ENCODE data around the gene RAPSN. TPM values are rescaled to one million over a fixed set of nuclear protein-coding genes. Genes with fewer than 3 reads are reported as not detected.
A peak's percentile ranks its signal among the peaks of the same experiment; 100 is the strongest.

RAPSN gene
- total RNA-seq, 1 donor from 2014 or later = not detected

- Histone ChIP-seq H4K20me1 (ENCODE audit: low read depth) (no peaks in the 10 kb centered on the region), H3K9ac (no peak overlapping the region), H3K36me3 (no peaks in the 10 kb centered on the region), H3K4me1 (peaks cover 8% of the 10 kb centered on the region), H2AFZ (replicated peaks) (no peak overlapping the region), H3F3A (ENCODE audit: low read depth) (peaks cover 38% of the 10 kb centered on the region), H3K4me2 (no peak overlapping the region), H3K9me3 (ENCODE audit: low read depth) (no peaks in the 10 kb centered on the region), H3K27ac (no peak overlapping the region), H3K79me2 (ENCODE audit: low read depth) (no peaks in the 10 kb centered on the region), H3K4me3 (no peak overlapping the region), H3K27me3 (no peaks in the 10 kb centered on the region)
- Mint-ChIP-seq H3K27ac (peak overlapping the region; percentile 57), H3K4me1 (peaks cover 22% of the 10 kb centered on the region), H3K4me3 (peak overlapping the region; percentile 33), H3K27me3 (ENCODE audit: insufficient read depth, low read depth) (peaks cover 16% of the 10 kb centered on the region), H3K9me3 (no peaks in the 10 kb centered on the region), H3K36me3 (no peaks in the 10 kb centered on the region)
- TF ChIP-seq EZH2phosphoT487 (IDR thresholded peaks at IDR 0.05) (no peak), EZH2 (IDR thresholded peaks at IDR 0.05) (no peak), CTCF (IDR thresholded peaks at IDR 0.05) (no peak)
- DNase-seq (ENCODE audit: low spot score) = peak; percentile 1
Measured at GRCh38 chr11:47398551-47398950, 50.4 kb downstream of the RAPSN start.

GRCh38 chr11:47398011-47398410 lies 50.9 kb downstream of the RAPSN start:
- no peak overlapping the region for H3K4me3 Mint-ChIP-seq
- H3K27me3 Mint-ChIP-seq (ENCODE audit: insufficient read depth, low read depth) = peaks cover 16% of the 10 kb centered on the region
- Histone ChIP-seq H3F3A (ENCODE audit: low read depth) (peaks cover 34% of the 10 kb centered on the region), H3K4me2 (no peak overlapping the region), H3K36me3 (no peaks in the 10 kb centered on the region), H3K9ac (no peak overlapping the region), H3K9me3 (ENCODE audit: low read depth) (no peaks in the 10 kb centered on the region), H3K4me1 (peaks cover 8% of the 10 kb centered on the region), H2AFZ (replicated peaks) (no peak overlapping the region), H4K20me1 (ENCODE audit: low read depth) (no peaks in the 10 kb centered on the region), H3K79me2 (ENCODE audit: low read depth) (no peaks in the 10 kb centered on the region), H3K27me3 (no peaks in the 10 kb centered on the region), H3K27ac (no peak overlapping the region), H3K4me3 (no peak overlapping the region)
- no peak for TF ChIP-seq CTCF (IDR thresholded peaks at IDR 0.05)
- no peak for TF ChIP-seq EZH2 (IDR thresholded peaks at IDR 0.05)
- no peak for TF ChIP-seq EZH2phosphoT487 (IDR thresholded peaks at IDR 0.05)
- H3K4me1 Mint-ChIP-seq = peaks cover 18% of the 10 kb centered on the region
- H3K27ac Mint-ChIP-seq = peak overlapping the region; percentile 57
- DNase-seq (ENCODE audit: low spot score) = peak; percentile 15
- no peaks in the 10 kb centered on the region for H3K9me3 Mint-ChIP-seq
- H3K36me3 Mint-ChIP-seq = no peaks in the 10 kb centered on the region

- no peak overlapping the region for H3K4me2 ChIP-seq
- no peak overlapping the region for H3K27ac ChIP-seq
- no peak overlapping the region for H2AFZ ChIP-seq (replicated peaks)
- no peaks in the 10 kb centered on the region for H3K27me3 ChIP-seq
- H3K79me2 ChIP-seq (ENCODE audit: low read depth) = no peaks in the 10 kb centered on the region
- Mint-ChIP-seq H3K36me3 (no peaks in the 10 kb centered on the region), H3K27me3 (ENCODE audit: insufficient read depth, low read depth) (peaks cover 11% of the 10 kb centered on the region), H3K27ac (no peak overlapping the region), H3K9me3 (no peaks in the 10 kb centered on the region), H3K4me3 (no peak overlapping the region), H3K4me1 (peaks cover 13% of the 10 kb centered on the region)
- no peaks in the 10 kb centered on the region for H4K20me1 ChIP-seq (ENCODE audit: low read depth)
- peaks cover 26% of the 10 kb centered on the region for H3F3A ChIP-seq (ENCODE audit: low read depth)
- no peak overlapping the region for H3K9ac ChIP-seq
- no peaks in the 10 kb centered on the region for H3K9me3 ChIP-seq (ENCODE audit: low read depth)
- peak; percentile 1 for DNase-seq (ENCODE audit: low spot score)
- H3K4me3 ChIP-seq = no peak overlapping the region
- TF ChIP-seq EZH2phosphoT487 (IDR thresholded peaks at IDR 0.05) = no peak
- TF ChIP-seq EZH2 (IDR thresholded peaks at IDR 0.05) = no peak
- TF ChIP-seq CTCF (IDR thresholded peaks at IDR 0.05) = no peak
- peaks cover 8% of the 10 kb centered on the region for H3K4me1 ChIP-seq
- H3K36me3 ChIP-seq = no peaks in the 10 kb centered on the region
Measured at GRCh38 chr11:47396049-47396320, 53.0 kb downstream of the RAPSN start.

All from neural progenitor cell (in vitro differentiated cells).